HG02588 (cell line): ENCODE data around the gene IPMK.
"Not testable (repeated sequence)": the region's sequence is repeated elsewhere in the genome, so short reads cannot be mapped to it uniquely, and the experiment has no call there.

ENCODE experiments used
- ATAC-seq: cut with Tn5 transposase; IDR thresholded peaks from one replicate; pipeline ENCODE4 v1.9.1; 2021; ENCODE audit warnings: mild to moderate bottlenecking, moderate library complexity; ENCODE audit not compliant: unreplicated experiment

The IPMK gene

GRCh38 chr10:58157076-58157766 is 110.5 kb downstream of the IPMK start:
- no peak for ATAC-seq

- not testable (repeated sequence) for ATAC-seq
Observed at GRCh38 chr10:58155941-58156340, 111.8 kb downstream of the IPMK start.

- ATAC-seq: no peak
Observed at GRCh38 chr10:58153751-58154150, 113.9 kb downstream of the IPMK start.

- ATAC-seq: no peak
Observed at GRCh38 chr10:58152673-58153263, 114.9 kb downstream of the IPMK start.

GRCh38 chr10:58150290-58150689 is 117.4 kb downstream of the IPMK start:
- ATAC-seq: no peak

GRCh38 chr10:58143944-58144343 is 123.8 kb downstream of the IPMK start:
- ATAC-seq: no peak
